ENCODE results near the gene CALM1. TPM values are rescaled to one million over a fixed set of nuclear protein-coding genes. Genes with fewer than 3 reads are reported as not detected.
"Not testable (repeated sequence)": the region's sequence is repeated elsewhere in the genome, so short reads cannot be mapped to it uniquely, and the experiment has no call there.

Gene CALM1
- total and polyA plus RNA-seq, 7 donors, result 404 to 889 (median 722) TPM

DNA sequence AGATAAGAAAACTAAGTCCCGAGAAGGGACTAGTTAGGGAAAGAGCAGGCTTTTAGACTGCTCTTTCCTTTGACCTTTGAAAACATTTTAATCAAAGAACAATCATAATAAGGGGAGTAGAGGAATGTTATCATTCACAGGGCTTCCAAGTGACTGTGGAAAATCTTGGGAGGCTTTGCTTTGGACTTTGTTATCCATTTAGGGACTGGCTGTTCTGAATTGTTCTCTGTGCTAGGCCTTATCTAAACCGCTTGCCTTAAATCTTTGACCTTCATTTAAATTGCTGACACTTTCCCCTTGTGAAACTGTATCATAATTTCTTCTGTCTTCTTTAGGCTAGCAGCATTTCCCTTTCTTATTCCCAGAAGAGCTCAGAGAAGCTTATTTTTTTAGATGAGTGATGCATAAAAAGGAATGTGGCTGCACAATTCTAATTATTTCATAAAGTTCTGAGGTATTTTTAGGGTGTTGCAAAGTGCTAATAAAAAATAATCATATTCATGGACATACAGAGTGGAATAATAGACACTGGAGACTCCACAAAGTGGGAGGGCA, 9.5 kb upstream of the CALM1 start:
- peaks cover 0 to 20% (median 15%) of the 10 kb centered on the region in 4 donors for H3K4me1 ChIP-seq
- DNase-seq, result no peak
- H3K27me3 ChIP-seq, result no peaks in the 10 kb centered on the region
- H3K4me3 ChIP-seq, result no peak overlapping the region
- peak overlapping the region in 1 of 4 donors; percentile 15 for H3K27ac ChIP-seq
- 20 to 77% methylated on average over 2 of the region's 2 CpGs for WGBS, 2 donors
- intact Hi-C loops (cut with DNase I), result loop anchor here (10.0 kb wide), 1 partner anchor 1128 kb away; the partner anchor contains the start of gene PPP4R3A
- no peaks in the 10 kb centered on the region for H3K36me3 ChIP-seq
- H3K9me3 ChIP-seq, result no peaks in the 10 kb centered on the region
- TF ChIP-seq, protein P1, sequence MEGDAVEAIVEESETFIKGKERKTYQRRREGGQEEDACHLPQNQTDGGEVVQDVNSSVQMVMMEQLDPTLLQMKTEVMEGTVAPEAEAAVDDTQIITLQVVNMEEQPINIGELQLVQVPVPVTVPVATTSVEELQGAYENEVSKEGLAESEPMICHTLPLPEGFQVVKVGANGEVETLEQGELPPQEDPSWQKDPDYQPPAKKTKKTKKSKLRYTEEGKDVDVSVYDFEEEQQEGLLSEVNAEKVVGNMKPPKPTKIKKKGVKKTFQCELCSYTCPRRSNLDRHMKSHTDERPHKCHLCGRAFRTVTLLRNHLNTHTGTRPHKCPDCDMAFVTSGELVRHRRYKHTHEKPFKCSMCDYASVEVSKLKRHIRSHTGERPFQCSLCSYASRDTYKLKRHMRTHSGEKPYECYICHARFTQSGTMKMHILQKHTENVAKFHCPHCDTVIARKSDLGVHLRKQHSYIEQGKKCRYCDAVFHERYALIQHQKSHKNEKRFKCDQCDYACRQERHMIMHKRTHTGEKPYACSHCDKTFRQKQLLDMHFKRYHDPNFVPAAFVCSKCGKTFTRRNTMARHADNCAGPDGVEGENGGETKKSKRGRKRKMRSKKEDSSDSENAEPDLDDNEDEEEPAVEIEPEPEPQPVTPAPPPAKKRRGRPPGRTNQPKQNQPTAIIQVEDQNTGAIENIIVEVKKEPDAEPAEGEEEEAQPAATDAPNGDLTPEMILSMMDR (IDR thresholded peaks at IDR 0.05), result no peak

GRCh38 chr14:90388437-90388836, 8.4 kb upstream of the CALM1 start:
- intact Hi-C loops (cut with DNase I), result loop anchor here (10.0 kb wide), 1 partner anchor 1126 kb away; the partner anchor contains the start of gene PPP4R3A
- no peak for DNase-seq
- TF ChIP-seq, protein P1 (IDR thresholded peaks at IDR 0.05), result no peak
- no peak for TF ChIP-seq EP300 (IDR thresholded peaks at IDR 0.05)
- no peak for TF ChIP-seq POLR2AphosphoS5 (IDR thresholded peaks at IDR 0.05)
- no peak for TF ChIP-seq POLR2A (IDR thresholded peaks at IDR 0.05)
- Histone ChIP-seq H3K27me3 (no peaks in the 10 kb centered on the region), H3K9me3 (no peaks in the 10 kb centered on the region), H3K27ac (no peak overlapping the region), H3K4me3 (no peak overlapping the region), H3K4me1 (peaks cover 0 to 20% (median 15%) of the 10 kb centered on the region in 4 donors), H3K36me3 (no peaks in the 10 kb centered on the region)
- WGBS, 2 donors, result 51 to 61% methylated on average over 4 of the region's 4 CpGs

DNA sequence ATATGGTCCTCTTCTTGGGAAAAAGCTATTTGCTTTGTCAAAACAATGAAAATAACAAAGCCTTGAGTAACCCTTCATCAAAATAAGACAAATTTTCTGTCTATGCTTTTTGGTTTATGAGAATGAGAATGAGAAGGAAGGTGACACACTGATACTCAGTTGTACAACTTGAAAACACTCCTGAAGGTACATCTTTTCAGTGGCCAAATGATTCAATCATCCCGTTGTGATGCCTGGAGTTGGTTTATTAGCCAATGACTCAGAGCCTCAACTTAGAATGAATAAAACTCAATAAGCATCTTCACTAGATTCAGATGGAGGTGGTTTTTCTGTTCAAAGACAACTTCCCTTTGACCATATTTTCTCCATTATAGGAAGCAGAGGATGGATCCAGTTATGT, 7.8 kb upstream of the CALM1 start:
- no peaks in the 10 kb centered on the region for H3K9me3 ChIP-seq
- H3K36me3 ChIP-seq, result no peaks in the 10 kb centered on the region
- WGBS, 2 donors, result 75 to 82% methylated on average over 1 of the region's 1 CpG
- intact Hi-C loops (cut with DNase I), result loop anchor here (10.0 kb wide), 1 partner anchor 1126 kb away; the partner anchor contains the start of gene PPP4R3A
- H3K4me3 ChIP-seq, result no peak overlapping the region
- H3K27me3 ChIP-seq, result no peaks in the 10 kb centered on the region
- no peak overlapping the region for H3K27ac ChIP-seq
- TF ChIP-seq, protein P1 (IDR thresholded peaks at IDR 0.05), result no peak
- TF ChIP-seq POLR2A (IDR thresholded peaks at IDR 0.05), result no peak
- TF ChIP-seq POLR2AphosphoS5 (IDR thresholded peaks at IDR 0.05), result no peak
- no peak for DNase-seq
- peaks cover 0 to 16% (median 13%) of the 10 kb centered on the region in 4 donors for H3K4me1 ChIP-seq

DNA sequence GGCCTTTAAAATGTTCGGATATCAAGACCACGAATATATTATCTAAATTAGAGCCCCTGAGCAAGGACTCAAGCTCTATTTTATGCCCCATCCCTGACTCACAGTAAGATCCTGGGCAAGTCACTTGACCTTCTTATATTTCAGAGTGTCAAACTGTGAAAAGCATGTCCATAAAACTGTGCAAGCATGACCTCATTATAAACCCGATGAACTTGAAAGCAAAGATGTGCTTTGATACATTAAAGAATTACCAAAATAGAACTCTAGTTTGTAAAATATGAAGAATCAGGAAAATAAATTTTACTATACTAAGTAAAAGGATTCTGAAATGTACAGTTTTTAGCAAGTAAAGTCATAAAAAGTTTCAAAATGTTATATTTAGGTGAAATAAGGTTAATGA, 2.9 kb upstream of the CALM1 start:
- Histone ChIP-seq H3K4me1 (peaks cover 0 to 9% (median 5%) of the 10 kb centered on the region in 4 donors), H3K36me3 (no peaks in the 10 kb centered on the region), H3K27ac (no peak overlapping the region), H3K4me3 (no peak overlapping the region), H3K9me3 (no peaks in the 10 kb centered on the region), H3K27me3 (no peaks in the 10 kb centered on the region)
- no peak for DNase-seq
- TF ChIP-seq EP300 (IDR thresholded peaks at IDR 0.05) (no peak), POLR2AphosphoS5 (IDR thresholded peaks at IDR 0.05) (no peak)
- TF ChIP-seq, protein P1 (IDR thresholded peaks at IDR 0.05), result no peak
- 64 to 87% methylated on average over 3 of the region's 3 CpGs for WGBS, 2 donors
- intact Hi-C loops (cut with DNase I), result no loop called here

DNA sequence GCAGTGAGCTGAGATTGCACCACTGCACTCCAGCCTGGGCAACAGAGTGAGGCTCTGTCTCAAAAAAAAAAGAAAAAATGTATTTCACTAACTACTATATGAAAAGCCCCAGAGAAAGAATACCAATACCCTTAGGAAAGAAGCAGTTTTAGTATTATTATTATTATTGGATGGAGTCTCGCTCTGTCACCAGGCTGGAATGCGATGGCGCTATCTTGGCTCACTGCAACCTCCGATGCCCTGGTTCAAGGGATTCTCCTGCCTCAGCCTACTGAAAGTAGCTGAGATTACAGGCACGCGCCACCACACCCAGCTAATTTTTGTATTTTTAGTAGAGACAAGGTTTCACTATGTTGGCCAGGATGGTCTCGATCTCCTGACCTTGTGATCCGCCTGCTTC, 2.0 kb upstream of the CALM1 start:
- H3K27me3 ChIP-seq, H3K9me3 ChIP-seq, H3K36me3 ChIP-seq, H3K27ac ChIP-seq, DNase-seq, H3K4me3 ChIP-seq: not testable (repeated sequence)
- WGBS, 2 donors, result 98 to 99% methylated on average over 8 of the region's 8 CpGs
- intact Hi-C loops (cut with DNase I), result loop anchor here (5.0 kb wide), 2 partner anchors 62 to 92 kb away; partner anchors contain the start of gene NRDE2
- peaks cover 0 to 17% (median 12%) of the 10 kb centered on the region in 4 donors for H3K4me1 ChIP-seq
